Type B pancreatic cell (in vitro differentiated cells): ENCODE results near the gene EFCAB7. TPM values are rescaled to one million over a fixed set of nuclear protein-coding genes. Genes with fewer than 3 reads are reported as not detected.

Experiments used
- DNase-seq: peaks from one replicate; pipeline ENCODE4 v3.0.0; 2021; ENCODE audit warnings: mixed read lengths; ENCODE audit not compliant: unreplicated experiment; ENCODE audit errors: extremely low spot score
- H3K27ac Mint-ChIP-seq: 2 replicates; pipeline ENCODE4 v1.8.0; 2021; ENCODE audit warnings: mild to moderate bottlenecking, mixed read lengths
- H3K27me3 Mint-ChIP-seq: 2 replicates; pipeline ENCODE4 v1.8.0; 2021; ENCODE audit warnings: mixed read lengths
- H3K36me3 Mint-ChIP-seq: 2 replicates; pipeline ENCODE4 v1.8.0; 2021; ENCODE audit warnings: mixed read lengths
- H3K4me1 Mint-ChIP-seq: one replicate; pipeline ENCODE4 v1.8.0; 2021; ENCODE audit warnings: mixed read lengths; ENCODE audit not compliant: unreplicated experiment
- H3K4me3 Mint-ChIP-seq: 2 replicates; pipeline ENCODE4 v1.8.0; 2021; ENCODE audit warnings: mild to moderate bottlenecking, mixed read lengths
- H3K9me3 Mint-ChIP-seq: 2 replicates; pipeline ENCODE4 v1.8.0; 2021; ENCODE audit warnings: mixed read lengths
- total RNA-seq: library from RNA; stranded (reverse); gene quantifications from 2 replicates; pipeline ENCODE4 v1.2.1, GENCODE V29; 2021; ENCODE audit warnings: low replicate concordance
- TF ChIP-seq, protein P1 (sequence below): fragments of 200-600 bp; sonication (generic); conservative IDR thresholded peaks from 2 replicates; pipeline ENCODE4 v1.5.0; 2021; ENCODE audit warnings: antibody characterized with exemption, mild to moderate bottlenecking

Gene EFCAB7
- total RNA-seq, 1 donor from 2014 or later: 10.2 TPM

GRCh38 chr1:63617450-63617849 lies 94.1 kb downstream of the EFCAB7 start:
- Mint-ChIP-seq H3K36me3 (no peaks in the 10 kb centered on the region), H3K27me3 (peaks cover 34% of the 10 kb centered on the region), H3K9me3 (peaks cover 2% of the 10 kb centered on the region), H3K27ac (no peak overlapping the region), H3K4me1 (peaks cover 25% of the 10 kb centered on the region), H3K4me3 (no peak overlapping the region)
- TF ChIP-seq, protein P1, sequence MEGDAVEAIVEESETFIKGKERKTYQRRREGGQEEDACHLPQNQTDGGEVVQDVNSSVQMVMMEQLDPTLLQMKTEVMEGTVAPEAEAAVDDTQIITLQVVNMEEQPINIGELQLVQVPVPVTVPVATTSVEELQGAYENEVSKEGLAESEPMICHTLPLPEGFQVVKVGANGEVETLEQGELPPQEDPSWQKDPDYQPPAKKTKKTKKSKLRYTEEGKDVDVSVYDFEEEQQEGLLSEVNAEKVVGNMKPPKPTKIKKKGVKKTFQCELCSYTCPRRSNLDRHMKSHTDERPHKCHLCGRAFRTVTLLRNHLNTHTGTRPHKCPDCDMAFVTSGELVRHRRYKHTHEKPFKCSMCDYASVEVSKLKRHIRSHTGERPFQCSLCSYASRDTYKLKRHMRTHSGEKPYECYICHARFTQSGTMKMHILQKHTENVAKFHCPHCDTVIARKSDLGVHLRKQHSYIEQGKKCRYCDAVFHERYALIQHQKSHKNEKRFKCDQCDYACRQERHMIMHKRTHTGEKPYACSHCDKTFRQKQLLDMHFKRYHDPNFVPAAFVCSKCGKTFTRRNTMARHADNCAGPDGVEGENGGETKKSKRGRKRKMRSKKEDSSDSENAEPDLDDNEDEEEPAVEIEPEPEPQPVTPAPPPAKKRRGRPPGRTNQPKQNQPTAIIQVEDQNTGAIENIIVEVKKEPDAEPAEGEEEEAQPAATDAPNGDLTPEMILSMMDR: no peak
- no peak for DNase-seq

DNA sequence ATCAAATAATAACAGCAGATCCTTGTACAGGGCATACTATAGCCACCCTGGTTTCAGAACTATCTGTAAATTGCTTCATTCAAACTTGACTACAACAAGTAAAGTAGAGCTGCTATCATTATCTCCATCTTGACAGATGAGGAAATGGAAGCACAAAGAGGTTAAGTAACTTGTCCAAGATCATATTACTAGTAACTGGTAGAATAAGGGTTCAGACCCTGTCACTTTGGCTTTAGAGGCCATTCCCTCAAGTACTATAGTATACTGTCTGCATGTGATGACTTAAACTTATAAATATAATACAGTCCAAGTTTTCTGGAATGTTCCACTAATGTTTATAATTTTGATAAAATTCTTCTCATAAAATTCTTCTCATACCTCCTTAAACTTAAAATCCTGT lies 94.7 kb downstream of the EFCAB7 start:
- Mint-ChIP-seq H3K4me1 (peaks cover 21% of the 10 kb centered on the region), H3K27me3 (peaks cover 34% of the 10 kb centered on the region), H3K36me3 (no peaks in the 10 kb centered on the region), H3K27ac (no peak overlapping the region), H3K9me3 (no peaks in the 10 kb centered on the region), H3K4me3 (no peak overlapping the region)
- no peak for DNase-seq
- TF ChIP-seq, protein P1: no peak

DNA sequence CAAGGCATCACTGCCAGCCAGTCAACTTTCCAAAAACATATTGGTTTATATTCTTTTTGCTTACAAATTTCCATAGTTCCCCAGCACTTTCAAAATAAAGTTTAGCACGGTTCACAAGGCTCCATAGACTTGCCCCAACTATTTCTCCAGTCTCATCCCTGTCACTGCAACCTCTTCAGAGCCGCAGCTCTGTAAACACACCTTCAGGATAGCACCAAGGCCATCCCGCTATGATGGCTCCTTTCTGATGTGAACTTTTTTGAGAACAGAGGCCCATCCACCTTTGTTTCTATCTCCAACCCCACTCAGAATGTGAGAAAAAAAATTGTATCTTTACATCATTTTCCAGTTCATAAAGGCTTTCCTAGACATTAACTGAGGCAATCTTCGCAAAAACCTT lies 96.2 kb downstream of the EFCAB7 start:
- Mint-ChIP-seq H3K36me3 (no peaks in the 10 kb centered on the region), H3K27ac (no peak overlapping the region), H3K9me3 (no peaks in the 10 kb centered on the region), H3K27me3 (peaks cover 49% of the 10 kb centered on the region), H3K4me1 (peaks cover 25% of the 10 kb centered on the region), H3K4me3 (no peak overlapping the region)
- TF ChIP-seq, protein P1: no peak
- no peak for DNase-seq

GRCh38 chr1:63620671-63621070 lies 97.3 kb downstream of the EFCAB7 start:
- Mint-ChIP-seq H3K4me1 (peaks cover 32% of the 10 kb centered on the region), H3K9me3 (no peaks in the 10 kb centered on the region)
- DNase-seq: no peak

DNA sequence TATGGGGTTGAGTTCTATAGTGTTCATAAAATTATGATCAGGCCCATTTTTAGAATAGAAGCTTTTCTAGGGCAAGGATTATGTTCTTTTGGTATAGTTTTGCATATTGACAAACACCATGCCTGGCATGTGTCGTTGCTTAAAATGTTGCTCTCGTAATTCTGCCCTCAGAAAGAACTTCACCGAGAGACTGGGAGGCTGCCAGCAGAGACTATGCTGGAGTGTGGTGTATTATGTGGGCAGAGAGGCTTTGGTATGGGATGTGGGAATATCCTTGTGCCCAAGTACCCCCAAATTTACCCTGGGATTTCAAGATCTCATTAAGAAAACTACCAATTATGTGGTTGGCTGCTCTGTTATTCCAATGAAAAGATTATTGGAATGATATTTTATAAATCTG lies 97.8 kb downstream of the EFCAB7 start:
- H3K4me3 Mint-ChIP-seq: no peak overlapping the region
- no peaks in the 10 kb centered on the region for H3K9me3 Mint-ChIP-seq
- TF ChIP-seq, protein P1: no peak
- H3K27me3 Mint-ChIP-seq: peaks cover 46% of the 10 kb centered on the region
- H3K4me1 Mint-ChIP-seq: peaks cover 32% of the 10 kb centered on the region
- no peak overlapping the region for H3K27ac Mint-ChIP-seq
- no peak for DNase-seq
- no peaks in the 10 kb centered on the region for H3K36me3 Mint-ChIP-seq

More at GRCh38 chr1:63620671-63621070, 97.3 kb downstream of the EFCAB7 start:
- H3K27me3 Mint-ChIP-seq: peaks cover 50% of the 10 kb centered on the region
- H3K36me3 Mint-ChIP-seq: no peaks in the 10 kb centered on the region
- TF ChIP-seq, protein P1: no peak
- H3K27ac Mint-ChIP-seq: no peak overlapping the region
- no peak overlapping the region for H3K4me3 Mint-ChIP-seq

GRCh38 chr1:63621698-63622097 lies 98.4 kb downstream of the EFCAB7 start:
- H3K4me3 Mint-ChIP-seq: no peak overlapping the region
- H3K27ac Mint-ChIP-seq: no peak overlapping the region
- H3K9me3 Mint-ChIP-seq: no peaks in the 10 kb centered on the region
- peaks cover 38% of the 10 kb centered on the region for H3K4me1 Mint-ChIP-seq
- TF ChIP-seq, protein P1: no peak
- no peaks in the 10 kb centered on the region for H3K36me3 Mint-ChIP-seq
- DNase-seq: no peak
- peaks cover 46% of the 10 kb centered on the region for H3K27me3 Mint-ChIP-seq
